Cerebellar cortex (tissue), 1 donor: Measurements from ENCODE around the gene GZMH.
"Not testable (repeated sequence)": the region's sequence is repeated elsewhere in the genome, so short reads cannot be mapped to it uniquely, and the experiment has no call there.

Experiments
- DNase-seq: peaks from one replicate; pipeline ENCODE4 v3.0.0-alpha.2; 2015; ENCODE audit warnings: low spot score

GZMH gene

GRCh38 chr14:24595073-24595808, 14.2 kb downstream of the GZMH start:
- no peak for DNase-seq

- DNase-seq = not testable (repeated sequence)
These were observed 18.5 kb downstream of the GZMH start for GRCh38 chr14:24591004-24591403.

GRCh38 chr14:24584402-24584801, 25.1 kb downstream of the GZMH start:
- DNase-seq = not testable (repeated sequence)

- DNase-seq = no peak
These were observed 30.9 kb downstream of the GZMH start for GRCh38 chr14:24578558-24578957.

- DNase-seq = no peak
These were observed 32.7 kb downstream of the GZMH start for GRCh38 chr14:24576771-24577170.

- DNase-seq = no peak
These were observed 33.3 kb downstream of the GZMH start, which contains the start of gene CTSG for GRCh38 chr14:24576182-24576581. TSS of gene CTSG (minus strand) at chr14:24576250. CDS start at chr14:24576223, 27 bp downstream.

GRCh38 chr14:24574206-24574774, 35.2 kb downstream of the GZMH start:
- DNase-seq = no peak

GRCh38 chr14:24566318-24566717, 43.2 kb downstream of the GZMH start:
- DNase-seq = no peak

- no peak for DNase-seq
These were observed 43.7 kb downstream of the GZMH start for GRCh38 chr14:24565766-24566165.

GRCh38 chr14:24563505-24563904, 46.0 kb downstream of the GZMH start:
- DNase-seq = no peak

GRCh38 chr14:24556756-24557155, 52.7 kb downstream of the GZMH start:
- DNase-seq = no peak
